GM12874 (cell line): ENCODE measurements around the gene JPH3.

ENCODE experiments used
- CTCF ChIP-seq: IDR thresholded peaks from 2 replicates; pipeline ENCODE4 v1.5.1; 2011; ENCODE audit warnings: low read depth, mild to moderate bottlenecking, control low read depth, low read length, moderate library complexity; ENCODE audit not compliant: insufficient read depth

The JPH3 gene

GRCh38 chr16:87692176-87692575, 89.9 kb downstream of the JPH3 start:
- no peak for TF ChIP-seq CTCF

- TF ChIP-seq CTCF, result 0 out of 2 replicates have a peak, but pooled peaks have one; percentile 7
Measured at GRCh38 chr16:87692756-87693155, 90.4 kb downstream of the JPH3 start.

- no peak for TF ChIP-seq CTCF
Measured at GRCh38 chr16:87693827-87694226, 91.5 kb downstream of the JPH3 start.

GRCh38 chr16:87694441-87695125, 92.3 kb downstream of the JPH3 start:
- TF ChIP-seq CTCF, result no peak

- no peak for TF ChIP-seq CTCF
Measured at GRCh38 chr16:87695534-87695933, 93.2 kb downstream of the JPH3 start.

GRCh38 chr16:87696726-87697125, 94.4 kb downstream of the JPH3 start:
- TF ChIP-seq CTCF, result no peak

GRCh38 chr16:87697256-87697655, 94.9 kb downstream of the JPH3 start:
- TF ChIP-seq CTCF, result no peak
